ENCODE results near the gene ZNF343. TPM values are rescaled to one million over a fixed set of nuclear protein-coding genes. Genes with fewer than 3 reads are reported as not detected.

The ZNF343 gene
- total RNA-seq, 1 experiment from 2014 or later = 12.0 TPM

- no peaks in the 10 kb centered on the region for H3K36me3 ChIP-seq (ENCODE audit: control insufficient read depth in 1 of 2, insufficient read depth in 2 of 2, low read length in 2 of 2)
- CTCF ChIA-PET = interaction anchor here (3.4 kb wide), 1 partner anchor 15 kb away, joined by 28 read pairs; no protein-coding TSS in a partner anchor
- TF ChIP-seq ZBTB33 (IDR thresholded peaks at IDR 0.05; ENCODE audit: extremely low read depth, insufficient replicate concordance, low read length) (no peak), TCF7L2 (IDR thresholded peaks at IDR 0.05; ENCODE audit: borderline replicate concordance, extremely low read depth, insufficient read depth, insufficient read length) (no peak), REST (IDR thresholded peaks at IDR 0.05; ENCODE audit: low read depth) (no peak), SRF (IDR thresholded peaks at IDR 0.05; ENCODE audit: low read depth) (no peak)
- H3K9me3 ChIP-seq (ENCODE audit: control insufficient read depth in 1 of 2, insufficient read depth in 1 of 2, low read depth in 1 of 2, low read length in 2 of 2) = no peaks in the 10 kb centered on the region
- intact Hi-C loops (cut with micrococcal nuclease) = no loop called here
- peak overlapping the region; percentile 70 for H3K4me2 ChIP-seq (ENCODE audit: low read length)
- ATAC-seq = peak; percentile 26
- peak overlapping the region; percentile 83 for H3K9ac ChIP-seq (ENCODE audit: low read length)
- DNase-seq (ENCODE audit: low read depth, low spot score) = no peak
- no peaks in the 10 kb centered on the region for H4K20me1 ChIP-seq (ENCODE audit: insufficient read depth)
- H3K4me3 ChIP-seq (replicated peaks in 1 of 2; ENCODE audit: low read depth in 1 of 2, low read length in 2 of 2) = peak overlapping the region; percentile 89 to 94
- RAD21 ChIA-PET (ENCODE audit: low non-redundant PET in 1 of 2, low total read pairs in 2 of 2, uncharacterized antibody in 2 of 2, unreplicated experiment in 2 of 2) = no interaction called here
- peaks cover 5 to 16% of the 10 kb centered on the region in 2 experiments; a peak in 3 of 4 replicates for H3K4me1 ChIP-seq (ENCODE audit: control insufficient read depth in 1 of 2, insufficient read depth in 2 of 2, low read length in 2 of 2)
- no peaks in the 10 kb centered on the region for H3K27me3 ChIP-seq (ENCODE audit: insufficient read depth, low read length)
- peak overlapping the region; percentile 59 for H3K27ac ChIP-seq (ENCODE audit: low read depth, low read length)
- peak overlapping the region; percentile 94 for H2AFZ ChIP-seq (ENCODE audit: low read depth, low read length, poor library complexity, severe bottlenecking)
- POLR2A ChIA-PET = interaction anchor here (0.7 to 1.3 kb wide), 3 partner anchors 14 to 144 kb away, joined by 3 to 4 read pairs (median 3); partner anchors contain the start of gene NOP56
- TSS peak; percentile 51 for BruUV-seq (replicated peaks)
- H3K9me2 ChIP-seq (ENCODE audit: insufficient read depth) = no peaks in the 10 kb centered on the region
- H3K79me2 ChIP-seq (ENCODE audit: insufficient read depth, low read length) = peaks cover 18% of the 10 kb centered on the region
These were observed 662 bp downstream of the ZNF343 start for GRCh38 chr20:2507875-2508630.
